Hepatocyte (in vitro differentiated cells): ENCODE data around the gene TRPM6.

ENCODE experiments used
- CTCF ChIP-seq: fragments of 200-600 bp; sonication (generic); IDR thresholded peaks from 2 replicates; pipeline ENCODE4 v1.5.1; 2016; ENCODE audit warnings: antibody characterized with exemption, mild to moderate bottlenecking; ENCODE audit not compliant: poor library complexity
- EZH2phosphoT487 ChIP-seq: fragments of 200-600 bp; sonication (generic); IDR thresholded peaks from one replicate; pipeline ENCODE4 v1.6.1; 2018; ENCODE audit warnings: antibody characterized with exemption, mild to moderate bottlenecking, low read depth, moderate library complexity; ENCODE audit not compliant: unreplicated experiment, severe bottlenecking

DNA sequence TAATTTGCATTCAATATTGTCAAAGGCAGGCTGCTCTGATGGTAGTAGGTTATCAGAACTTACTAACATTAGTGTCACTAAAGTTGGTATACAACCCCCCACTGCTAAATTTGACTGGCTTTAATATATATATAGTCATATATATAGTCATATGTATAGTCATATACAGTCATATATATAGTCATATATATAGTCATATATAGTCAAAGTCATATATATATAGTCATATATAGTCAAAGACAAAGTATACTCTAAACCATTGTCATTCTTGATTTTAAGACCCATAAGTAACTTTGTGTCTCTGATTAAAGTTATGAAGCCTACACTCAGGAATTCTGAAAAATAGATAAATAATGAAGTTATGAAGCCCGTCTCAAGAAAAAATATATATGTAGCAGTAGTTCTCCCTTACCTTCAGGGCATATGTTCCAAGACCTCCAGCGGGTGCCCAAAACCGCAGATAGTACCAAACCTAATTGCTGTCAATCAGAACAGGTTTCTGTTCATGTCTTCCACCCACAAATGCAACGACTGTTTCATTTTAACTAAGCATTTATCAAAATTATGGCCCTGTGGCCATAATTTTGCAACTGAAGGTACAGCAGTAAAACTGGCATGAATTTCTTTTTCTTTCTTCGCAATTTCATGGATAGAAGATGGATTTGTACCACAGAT, 40.1 kb downstream of the TRPM6 start:
- TF ChIP-seq CTCF = no peak
- no peak for TF ChIP-seq EZH2phosphoT487
